Uterus (tissue), 4 donors: ENCODE data around the gene PROZ. TPM values are rescaled to one million over a fixed set of nuclear protein-coding genes. Genes with fewer than 3 reads are reported as not detected.

Source experiments
- DNase-seq, 2 donors: peaks; one replicate each; pipeline ENCODE4 v3.0.0-alpha.2; 2019 to 2020
- H3K27ac ChIP-seq, 2 donors: fragments of 200-600 bp; sonication (generic); 1 replicate in 1 of 2; 2 replicates in 1 of 2; pipeline ENCODE4 v1.5.1; 2016 to 2018
- H3K27me3 ChIP-seq, 2 donors: fragments of 200-600 bp; sonication (generic); one replicate each; pipeline ENCODE4 v1.5.1; 2018 to 2019; ENCODE audit warnings: control low read depth in 1 of 2
- H3K36me3 ChIP-seq, 2 donors: fragments of 200-600 bp; sonication (generic); one replicate each; pipeline ENCODE4 v1.5.1; 2019; ENCODE audit warnings: control low read depth in 1 of 2
- H3K4me1 ChIP-seq, 2 donors: fragments of 200-600 bp; sonication (generic); one replicate each; pipeline ENCODE4 v1.5.1; 2018 to 2019; ENCODE audit warnings: control low read depth in 1 of 2
- H3K4me3 ChIP-seq, 2 donors: fragments of 200-600 bp; sonication (generic); 1 replicate in 1 of 2; 2 replicates in 1 of 2; pipeline ENCODE4 v1.5.1; 2018 to 2019; ENCODE audit warnings: mild to moderate bottlenecking in 1 of 2
- H3K9me3 ChIP-seq, 2 donors: fragments of 200-600 bp; sonication (generic); one replicate each; pipeline ENCODE4 v1.5.1; 2019; ENCODE audit warnings: control low read depth in 1 of 2
- CTCF ChIP-seq, 4 experiments: fragments of 200-600 bp in 2 of 4; fragments of 450-650 bp in 2 of 4; sonication (generic) in 2 of 4; IDR thresholded peaks; one replicate each; pipeline ENCODE4 v1.5.1; 2016 to 2019; ENCODE audit warnings: antibody characterized with exemption in 4 of 4, mild to moderate bottlenecking in 2 of 4, moderate library complexity in 1 of 4
- POLR2A ChIP-seq, 2 donors: fragments of 450-650 bp; IDR thresholded peaks; one replicate each; pipeline ENCODE4 v1.6.1; 2016; ENCODE audit warnings: antibody characterized with exemption in 2 of 2, mild to moderate bottlenecking in 1 of 2, moderate library complexity in 1 of 2
- intact Hi-C: fragments of 100-400 bp; cut with DNase I; formaldehyde crosslinking; loops from one replicate; pipeline ENCODE4 v1.15.1; 2023; ENCODE audit warnings: low total_unique reads
- total RNA-seq, 4 donors: library from RNA; depleted of rRNA in 3 of 4; stranded (reverse); fragments of >200 nt in 3 of 4; gene quantifications; one replicate each; pipeline versions ENCODE4 v1.1.0 to v1.2.4, GENCODE V29; 2014 to 2023
- donor health status: DM: yes; HTN: yes; CAD: no.

PROZ gene
- total RNA-seq, 4 donors from 2014 or later: not detected

GRCh38 chr13:113170511-113170910 is 12.1 kb downstream of the PROZ start:
- intact Hi-C loops: no loop called here
- no peaks in the 10 kb centered on the region for H3K36me3 ChIP-seq

GRCh38 chr13:113171250-113172125 is 13.0 kb downstream of the PROZ start:
- H3K9me3 ChIP-seq: no peaks in the 10 kb centered on the region
- H3K27ac ChIP-seq: no peak overlapping the region
- H3K27me3 ChIP-seq: no peaks in the 10 kb centered on the region
- H3K4me3 ChIP-seq: no peak overlapping the region
- H3K4me1 ChIP-seq: no peaks in the 10 kb centered on the region
- TF ChIP-seq POLR2A (IDR thresholded peaks at IDR 0.05) (no peak), CTCF (IDR thresholded peaks at IDR 0.05) (no peak)
- intact Hi-C loops: no loop called here
- no peak for DNase-seq
- H3K36me3 ChIP-seq: no peaks in the 10 kb centered on the region

More at GRCh38 chr13:113170511-113170910, 12.1 kb downstream of the PROZ start:
- H3K4me1 ChIP-seq: no peaks in the 10 kb centered on the region
- no peaks in the 10 kb centered on the region for H3K27me3 ChIP-seq
- no peak overlapping the region for H3K4me3 ChIP-seq
- no peak for TF ChIP-seq CTCF (IDR thresholded peaks at IDR 0.05)
- TF ChIP-seq POLR2A (IDR thresholded peaks at IDR 0.05): no peak
- DNase-seq: no peak
- H3K27ac ChIP-seq: no peak overlapping the region
- H3K9me3 ChIP-seq: no peaks in the 10 kb centered on the region

- no peaks in the 10 kb centered on the region for H3K27me3 ChIP-seq
- H3K36me3 ChIP-seq: no peaks in the 10 kb centered on the region
- H3K4me1 ChIP-seq: no peaks in the 10 kb centered on the region
- no peaks in the 10 kb centered on the region for H3K9me3 ChIP-seq
- DNase-seq: no peak
- no peak overlapping the region for H3K27ac ChIP-seq
- TF ChIP-seq POLR2A (IDR thresholded peaks at IDR 0.05) (no peak), CTCF (IDR thresholded peaks at IDR 0.05) (no peak)
- no peak overlapping the region for H3K4me3 ChIP-seq
- intact Hi-C loops: no loop called here
These were observed 14.0 kb downstream of the PROZ start for GRCh38 chr13:113172419-113172926.

GRCh38 chr13:113176280-113176679 is 17.8 kb downstream of the PROZ start:
- no peaks in the 10 kb centered on the region for H3K36me3 ChIP-seq
- H3K27ac ChIP-seq: no peak overlapping the region
- H3K4me3 ChIP-seq: no peak overlapping the region
- no peaks in the 10 kb centered on the region for H3K27me3 ChIP-seq
- H3K4me1 ChIP-seq: no peaks in the 10 kb centered on the region
- H3K9me3 ChIP-seq: no peaks in the 10 kb centered on the region
- DNase-seq: no peak
- TF ChIP-seq POLR2A (IDR thresholded peaks at IDR 0.05): no peak
- TF ChIP-seq CTCF (IDR thresholded peaks at IDR 0.05): no peak
- intact Hi-C loops: no loop called here

GRCh38 chr13:113176822-113177221 is 18.4 kb downstream of the PROZ start:
- intact Hi-C loops: no loop called here
- Histone ChIP-seq H3K9me3 (no peaks in the 10 kb centered on the region), H3K4me3 (no peak overlapping the region), H3K27ac (no peak overlapping the region), H3K36me3 (no peaks in the 10 kb centered on the region), H3K4me1 (no peaks in the 10 kb centered on the region), H3K27me3 (no peaks in the 10 kb centered on the region)
- TF ChIP-seq CTCF (IDR thresholded peaks at IDR 0.05) (no peak), POLR2A (IDR thresholded peaks at IDR 0.05) (no peak)
- no peak for DNase-seq
